Epithelial cell of proximal tubule (primary cell): ENCODE results near the gene CD96. TPM values are rescaled to one million over a fixed set of nuclear protein-coding genes. Genes with fewer than 3 reads are reported as not detected.

Source experiments
- DNase-seq: peaks from one replicate; pipeline ENCODE4 v3.0.0-alpha.2; 2011; ENCODE audit warnings: low read depth
- H3K4me3 ChIP-seq: 2 replicates; pipeline ENCODE4 v1.5.1; 2011; ENCODE audit warnings: low read depth, mild to moderate bottlenecking, low read length
- total RNA-seq: library from RNA; depleted of rRNA; stranded (reverse); fragments of >200 nt; gene quantifications from 2 replicates; pipeline ENCODE4 v1.2.3, GENCODE V29; 2015
- TF ChIP-seq, protein P1 (sequence below): conservative IDR thresholded peaks from 2 replicates; pipeline ENCODE4 v1.5.1; 2012; ENCODE audit warnings: low read depth, mild to moderate bottlenecking, low read length

CD96 gene
- total RNA-seq, 1 donor from 2014 or later: not detected

DNA sequence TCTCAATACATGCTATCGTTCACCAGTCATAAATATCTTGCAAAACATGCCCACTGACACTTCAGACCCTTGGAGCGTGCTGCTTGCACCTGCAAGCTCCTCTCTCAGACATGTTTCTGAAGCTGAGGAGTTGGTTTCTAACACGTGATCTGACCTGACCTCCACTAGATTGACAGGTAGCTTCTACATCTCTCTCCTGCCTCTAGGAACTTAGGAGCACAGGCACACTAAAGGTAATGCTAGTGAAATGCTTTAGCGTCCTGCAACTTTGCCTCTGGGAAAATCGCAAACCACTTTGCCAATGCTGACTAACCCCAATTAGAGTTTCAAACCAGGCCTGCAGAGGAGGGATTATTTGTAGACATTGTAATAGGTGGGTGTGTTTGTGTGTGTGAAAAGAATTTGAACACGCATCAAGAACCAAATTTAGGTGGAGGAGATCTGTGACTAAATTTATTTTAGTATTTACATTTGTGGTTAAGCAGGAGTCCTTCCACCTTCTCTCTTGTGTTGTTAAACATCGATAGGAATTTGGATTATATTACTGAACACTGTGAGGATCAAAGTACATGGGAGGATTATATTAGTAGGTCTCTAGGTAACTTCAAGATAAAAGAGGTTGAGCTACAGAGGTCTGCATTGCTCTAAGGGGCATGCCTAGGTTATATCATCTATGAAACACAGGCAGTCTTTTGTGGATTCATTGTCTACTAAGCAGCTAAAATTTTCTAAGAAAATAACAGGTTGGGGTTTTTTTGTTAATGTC is 139.8 kb downstream of the CD96 start:
- DNase-seq: no peak
- H3K4me3 ChIP-seq: no peak overlapping the region
- TF ChIP-seq, protein P1, sequence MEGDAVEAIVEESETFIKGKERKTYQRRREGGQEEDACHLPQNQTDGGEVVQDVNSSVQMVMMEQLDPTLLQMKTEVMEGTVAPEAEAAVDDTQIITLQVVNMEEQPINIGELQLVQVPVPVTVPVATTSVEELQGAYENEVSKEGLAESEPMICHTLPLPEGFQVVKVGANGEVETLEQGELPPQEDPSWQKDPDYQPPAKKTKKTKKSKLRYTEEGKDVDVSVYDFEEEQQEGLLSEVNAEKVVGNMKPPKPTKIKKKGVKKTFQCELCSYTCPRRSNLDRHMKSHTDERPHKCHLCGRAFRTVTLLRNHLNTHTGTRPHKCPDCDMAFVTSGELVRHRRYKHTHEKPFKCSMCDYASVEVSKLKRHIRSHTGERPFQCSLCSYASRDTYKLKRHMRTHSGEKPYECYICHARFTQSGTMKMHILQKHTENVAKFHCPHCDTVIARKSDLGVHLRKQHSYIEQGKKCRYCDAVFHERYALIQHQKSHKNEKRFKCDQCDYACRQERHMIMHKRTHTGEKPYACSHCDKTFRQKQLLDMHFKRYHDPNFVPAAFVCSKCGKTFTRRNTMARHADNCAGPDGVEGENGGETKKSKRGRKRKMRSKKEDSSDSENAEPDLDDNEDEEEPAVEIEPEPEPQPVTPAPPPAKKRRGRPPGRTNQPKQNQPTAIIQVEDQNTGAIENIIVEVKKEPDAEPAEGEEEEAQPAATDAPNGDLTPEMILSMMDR: no peak

DNA sequence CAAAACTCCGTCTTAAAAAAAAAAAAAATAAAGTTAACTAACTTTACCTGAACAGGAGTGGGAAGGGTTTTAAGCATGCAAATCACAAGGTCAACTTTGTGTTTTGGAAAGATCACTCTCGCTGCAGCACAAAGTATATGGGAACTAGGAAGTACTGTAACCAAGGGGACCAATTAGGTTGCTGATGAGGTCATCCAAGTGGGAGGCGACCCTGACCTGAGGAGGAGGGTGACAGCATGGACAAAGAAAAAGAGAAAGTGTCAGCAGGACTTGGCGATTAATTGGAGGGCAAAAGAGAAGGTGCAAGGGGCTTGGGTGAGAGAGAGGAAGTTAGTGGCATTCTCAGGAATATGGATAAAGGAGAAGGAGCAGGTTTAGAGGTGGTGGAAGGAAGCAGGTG is 142.6 kb downstream of the CD96 start:
- TF ChIP-seq, protein P1: no peak
- DNase-seq: no peak
- no peak overlapping the region for H3K4me3 ChIP-seq

DNA sequence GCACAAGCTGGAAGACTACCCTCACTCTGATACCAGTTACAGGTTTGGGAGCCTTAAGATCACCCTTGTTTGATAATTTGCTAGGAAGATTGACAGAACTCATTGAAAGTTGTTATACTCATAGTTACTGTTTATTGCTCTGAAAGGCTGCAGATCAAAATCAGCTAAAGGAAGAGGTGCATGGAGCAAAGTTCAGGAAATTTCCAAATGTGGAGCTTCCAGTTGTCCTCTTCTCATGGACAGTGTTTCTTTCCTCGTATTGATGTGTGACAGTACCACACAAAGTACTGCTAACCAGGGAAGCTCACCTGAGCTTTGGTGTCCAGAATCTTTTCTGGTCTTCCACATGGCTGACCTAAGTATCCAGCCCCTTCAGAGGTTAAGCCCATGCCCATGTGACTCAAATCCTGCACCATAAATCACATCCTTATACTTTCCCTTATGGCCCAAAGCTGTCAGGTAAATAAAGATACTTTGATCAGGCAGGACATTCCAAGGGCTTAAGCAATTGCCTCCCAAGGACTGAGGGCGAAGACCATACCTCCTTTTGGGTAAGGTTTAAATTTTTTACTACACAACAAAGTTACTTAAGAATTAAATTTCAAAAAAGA is 146.3 kb downstream of the CD96 start:
- TF ChIP-seq, protein P1: no peak
- DNase-seq: no peak
- no peak overlapping the region for H3K4me3 ChIP-seq

DNA sequence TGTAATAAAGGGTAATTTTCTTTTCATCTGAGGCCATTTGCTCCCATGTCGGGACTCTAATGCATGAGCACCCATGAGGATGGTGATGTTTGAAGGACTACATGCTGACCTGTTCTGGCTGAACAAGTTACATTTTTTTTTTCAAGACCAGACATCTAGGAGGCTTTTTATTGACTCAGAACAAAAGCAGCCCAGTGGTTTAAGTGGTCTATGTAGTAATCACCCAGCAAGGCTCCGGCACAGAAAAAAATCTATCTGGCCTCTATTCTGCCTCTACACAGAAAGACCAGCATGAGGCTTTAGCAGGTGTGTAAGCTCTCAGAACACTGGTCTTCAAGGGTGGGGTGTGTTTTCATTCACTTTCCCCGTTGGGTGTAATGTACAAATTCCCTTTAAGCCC is 148.2 kb downstream of the CD96 start:
- TF ChIP-seq, protein P1: no peak
- no peak overlapping the region for H3K4me3 ChIP-seq
- no peak for DNase-seq

DNA sequence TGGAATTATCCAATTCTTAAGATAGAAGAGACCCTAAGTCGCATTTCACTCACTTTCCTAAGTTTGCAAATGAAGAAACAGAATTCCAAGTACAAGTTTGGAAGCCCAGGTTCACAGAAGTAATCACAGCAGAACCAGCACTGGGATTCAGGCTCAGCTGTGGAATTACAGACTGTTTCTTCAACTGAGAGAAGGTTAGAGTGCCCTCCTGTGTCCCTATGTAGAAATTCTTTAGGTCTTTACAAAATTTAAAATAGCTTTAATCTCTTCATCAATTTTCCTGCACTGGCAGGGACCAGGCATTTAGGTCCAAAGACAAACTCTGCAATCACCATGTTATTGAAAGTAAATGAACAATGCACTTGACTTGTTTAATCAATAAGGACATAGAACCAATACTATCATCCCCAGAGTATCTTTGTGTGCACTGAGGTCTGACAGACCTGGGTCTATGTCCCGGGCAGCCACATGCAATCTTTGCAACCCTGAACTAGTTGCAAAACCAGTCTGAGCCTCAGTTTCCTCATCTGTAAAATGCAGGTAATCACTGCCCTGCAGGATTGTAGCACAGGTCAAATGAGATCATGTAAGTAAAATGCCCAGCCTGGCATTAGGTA is 149.4 kb downstream of the CD96 start:
- TF ChIP-seq, protein P1: peak; percentile 66
- H3K4me3 ChIP-seq: no peak overlapping the region
- no peak for DNase-seq

DNA sequence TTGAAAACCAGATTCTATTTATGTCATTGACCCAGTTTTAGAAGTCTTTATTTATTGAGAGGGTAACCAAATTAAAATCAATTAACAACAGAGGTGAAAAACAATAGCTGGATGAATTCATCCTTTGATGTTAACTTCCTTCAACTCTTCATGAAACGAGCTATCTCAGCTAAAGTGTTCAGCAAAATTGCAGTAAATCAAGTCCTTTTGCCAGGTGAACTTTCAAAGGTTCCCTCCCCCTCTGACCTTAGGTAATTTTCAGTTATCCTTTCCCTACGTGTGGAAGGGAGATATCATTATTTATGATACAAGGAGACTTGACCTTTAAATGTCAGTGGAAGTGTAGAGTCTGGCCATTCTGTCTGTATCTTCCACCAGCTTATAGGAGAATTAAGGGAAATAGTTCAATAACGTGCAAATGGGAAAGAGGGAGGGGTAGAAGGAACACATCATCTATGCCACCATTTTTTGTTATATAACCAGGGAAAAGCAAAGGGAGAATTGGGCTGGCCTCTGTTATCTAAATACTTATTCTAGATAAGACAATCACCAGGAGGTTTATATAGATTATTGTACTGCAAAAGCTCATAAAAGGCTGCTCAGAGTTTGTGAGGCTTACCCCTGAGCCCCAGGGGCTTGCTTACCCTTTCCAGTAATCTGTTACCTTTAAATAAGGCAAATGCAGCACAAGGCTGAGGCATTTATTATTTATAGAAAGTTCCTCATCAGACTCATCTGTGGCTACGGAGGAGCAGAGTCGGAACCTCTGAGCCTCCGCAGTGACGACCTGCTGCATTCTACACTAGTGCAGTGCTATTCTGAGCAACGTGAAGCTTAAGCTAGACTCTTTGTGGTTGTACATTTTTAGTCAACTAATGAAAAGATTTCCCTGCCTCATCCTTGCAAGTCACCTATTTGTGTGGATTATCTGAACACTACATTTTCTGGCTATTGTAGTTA is 150.9 kb downstream of the CD96 start:
- no peak overlapping the region for H3K4me3 ChIP-seq
- TF ChIP-seq, protein P1: no peak
- DNase-seq: no peak
